Astrocyte (in vitro differentiated cells and primary cell): Measurements from ENCODE around the gene C2orf42.

ENCODE experiments used
- EZH2 ChIP-seq: IDR thresholded peaks from 2 replicates; pipeline ENCODE4 v1.6.1; 2012; ENCODE audit warnings: mild to moderate bottlenecking, low read length, inconsistent platforms; ENCODE audit not compliant: insufficient read depth
- TF ChIP-seq, protein P1 (sequence below): IDR thresholded peaks from 2 replicates; pipeline ENCODE4 v1.5.1; 2011; ENCODE audit warnings: low read depth, mild to moderate bottlenecking, inconsistent platforms, low read length, moderate library complexity; ENCODE audit not compliant: insufficient read depth

DNA sequence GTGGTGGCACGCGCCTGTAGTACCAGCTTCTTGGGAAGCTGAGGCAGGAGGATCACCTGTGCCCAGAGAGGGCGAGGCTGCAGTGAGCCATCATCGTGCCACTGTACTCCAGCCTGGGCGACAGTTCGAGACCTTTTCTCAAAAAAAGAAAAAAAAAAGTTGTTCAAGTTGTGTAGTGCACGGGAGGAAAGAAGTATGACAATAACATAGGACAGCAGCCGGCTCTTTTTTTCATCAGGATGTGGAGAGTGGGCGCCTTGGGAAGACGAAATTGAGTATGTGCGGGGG, 67.0 kb downstream of the C2orf42 start:
- TF ChIP-seq, protein P1, sequence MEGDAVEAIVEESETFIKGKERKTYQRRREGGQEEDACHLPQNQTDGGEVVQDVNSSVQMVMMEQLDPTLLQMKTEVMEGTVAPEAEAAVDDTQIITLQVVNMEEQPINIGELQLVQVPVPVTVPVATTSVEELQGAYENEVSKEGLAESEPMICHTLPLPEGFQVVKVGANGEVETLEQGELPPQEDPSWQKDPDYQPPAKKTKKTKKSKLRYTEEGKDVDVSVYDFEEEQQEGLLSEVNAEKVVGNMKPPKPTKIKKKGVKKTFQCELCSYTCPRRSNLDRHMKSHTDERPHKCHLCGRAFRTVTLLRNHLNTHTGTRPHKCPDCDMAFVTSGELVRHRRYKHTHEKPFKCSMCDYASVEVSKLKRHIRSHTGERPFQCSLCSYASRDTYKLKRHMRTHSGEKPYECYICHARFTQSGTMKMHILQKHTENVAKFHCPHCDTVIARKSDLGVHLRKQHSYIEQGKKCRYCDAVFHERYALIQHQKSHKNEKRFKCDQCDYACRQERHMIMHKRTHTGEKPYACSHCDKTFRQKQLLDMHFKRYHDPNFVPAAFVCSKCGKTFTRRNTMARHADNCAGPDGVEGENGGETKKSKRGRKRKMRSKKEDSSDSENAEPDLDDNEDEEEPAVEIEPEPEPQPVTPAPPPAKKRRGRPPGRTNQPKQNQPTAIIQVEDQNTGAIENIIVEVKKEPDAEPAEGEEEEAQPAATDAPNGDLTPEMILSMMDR: no peak
- TF ChIP-seq EZH2: no peak
